Urothelium cell line (cell line): Measurements from ENCODE around the gene ZNRF3.

Experiments used
- DNase-seq: peaks from one replicate; pipeline ENCODE4 v3.0.0; 2011; ENCODE audit warnings: low spot score, mixed read lengths
- FAIRE-seq: peaks from 2 replicates; lab custom pipeline; 2011; peaks lifted over from hg19 to GRCh38; lab: Jason Lieb, UNC

Gene ZNRF3

GRCh38 chr22:28978863-28979796 is 95.8 kb downstream of the ZNRF3 start:
- FAIRE-seq, result no peak
- no peak for DNase-seq

- FAIRE-seq, result no peak
Measured at GRCh38 chr22:28980326-28980725, 97.0 kb downstream of the ZNRF3 start.

GRCh38 chr22:28981818-28982499 is 98.6 kb downstream of the ZNRF3 start:
- FAIRE-seq, result no peak

More at GRCh38 chr22:28980326-28980725, 97.0 kb downstream of the ZNRF3 start:
- no peak for DNase-seq

GRCh38 chr22:28983190-28983589 is 99.8 kb downstream of the ZNRF3 start:
- no peak for FAIRE-seq
- no peak for DNase-seq

More at GRCh38 chr22:28981818-28982499, 98.6 kb downstream of the ZNRF3 start:
- DNase-seq, result no peak

GRCh38 chr22:28983788-28984441 is 100.5 kb downstream of the ZNRF3 start:
- FAIRE-seq (no peak), DNase-seq (no peak)

GRCh38 chr22:28984482-28985158 is 101.2 kb downstream of the ZNRF3 start:
- DNase-seq (no peak), FAIRE-seq (no peak)

- DNase-seq, result no peak
- no peak for FAIRE-seq
Measured at GRCh38 chr22:28985581-28986290, 102.4 kb downstream of the ZNRF3 start.

- DNase-seq (no peak), FAIRE-seq (no peak)
Measured at GRCh38 chr22:28986366-28986765, 103.0 kb downstream of the ZNRF3 start.

GRCh38 chr22:28988457-28988856 is 105.1 kb downstream of the ZNRF3 start:
- DNase-seq (no peak), FAIRE-seq (no peak)

GRCh38 chr22:28989035-28989464 is 105.7 kb downstream of the ZNRF3 start:
- FAIRE-seq (no peak), DNase-seq (no peak)

- FAIRE-seq (no peak), DNase-seq (no peak)
Measured at GRCh38 chr22:28989484-28989883, 106.1 kb downstream of the ZNRF3 start.

- FAIRE-seq (no peak), DNase-seq (no peak)
Measured at GRCh38 chr22:28989912-28990311, 106.5 kb downstream of the ZNRF3 start.

GRCh38 chr22:28992565-28993356 is 109.4 kb downstream of the ZNRF3 start:
- FAIRE-seq, result no peak
- DNase-seq, result no peak

- no peak for FAIRE-seq
Measured at GRCh38 chr22:28994522-28994921, 111.2 kb downstream of the ZNRF3 start.

GRCh38 chr22:28995551-28995950 is 112.2 kb downstream of the ZNRF3 start:
- DNase-seq, result no peak
- no peak for FAIRE-seq

More at GRCh38 chr22:28994522-28994921, 111.2 kb downstream of the ZNRF3 start:
- DNase-seq, result no peak

- peak; percentile 63 for FAIRE-seq
Measured at GRCh38 chr22:28997342-28997741, 114.0 kb downstream of the ZNRF3 start.

GRCh38 chr22:28998681-28999080 is 115.3 kb downstream of the ZNRF3 start:
- FAIRE-seq, result no peak

More at GRCh38 chr22:28997342-28997741, 114.0 kb downstream of the ZNRF3 start:
- no peak for DNase-seq

GRCh38 chr22:28999510-28999909 is 116.1 kb downstream of the ZNRF3 start:
- peak; percentile 84 for FAIRE-seq
- DNase-seq, result no peak

More at GRCh38 chr22:28998681-28999080, 115.3 kb downstream of the ZNRF3 start:
- DNase-seq, result no peak

GRCh38 chr22:28999919-29000556 is 116.7 kb downstream of the ZNRF3 start:
- DNase-seq (no peak), FAIRE-seq (no peak)
